HG02610 (cell line): ENCODE data around the gene NXPE3.

ENCODE experiments used
- ATAC-seq: cut with Tn5 transposase; IDR thresholded peaks from one replicate; pipeline ENCODE4 v1.9.1; 2021; ENCODE audit warnings: mild to moderate bottlenecking, moderate library complexity; ENCODE audit not compliant: unreplicated experiment

The NXPE3 gene

DNA sequence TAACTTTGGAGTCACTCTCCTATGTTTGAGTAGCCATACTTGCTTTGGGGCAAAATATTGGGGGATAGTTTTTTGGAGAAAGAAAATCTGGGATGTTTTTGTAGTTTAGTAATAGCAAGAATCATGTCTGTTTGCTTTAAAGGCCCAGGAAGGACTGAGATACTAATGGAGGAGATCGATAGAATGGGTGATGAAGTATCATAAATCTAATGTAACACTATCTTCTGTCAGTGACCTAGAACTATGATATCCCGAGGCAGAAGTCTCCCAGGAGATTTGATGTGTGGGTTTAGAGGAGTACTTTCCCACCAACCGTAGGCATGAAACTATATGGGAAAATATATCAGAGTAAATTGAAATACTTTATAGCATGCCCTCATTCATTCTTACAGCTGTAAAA lies 49.3 kb downstream of the NXPE3 start:
- ATAC-seq, result no peak

DNA sequence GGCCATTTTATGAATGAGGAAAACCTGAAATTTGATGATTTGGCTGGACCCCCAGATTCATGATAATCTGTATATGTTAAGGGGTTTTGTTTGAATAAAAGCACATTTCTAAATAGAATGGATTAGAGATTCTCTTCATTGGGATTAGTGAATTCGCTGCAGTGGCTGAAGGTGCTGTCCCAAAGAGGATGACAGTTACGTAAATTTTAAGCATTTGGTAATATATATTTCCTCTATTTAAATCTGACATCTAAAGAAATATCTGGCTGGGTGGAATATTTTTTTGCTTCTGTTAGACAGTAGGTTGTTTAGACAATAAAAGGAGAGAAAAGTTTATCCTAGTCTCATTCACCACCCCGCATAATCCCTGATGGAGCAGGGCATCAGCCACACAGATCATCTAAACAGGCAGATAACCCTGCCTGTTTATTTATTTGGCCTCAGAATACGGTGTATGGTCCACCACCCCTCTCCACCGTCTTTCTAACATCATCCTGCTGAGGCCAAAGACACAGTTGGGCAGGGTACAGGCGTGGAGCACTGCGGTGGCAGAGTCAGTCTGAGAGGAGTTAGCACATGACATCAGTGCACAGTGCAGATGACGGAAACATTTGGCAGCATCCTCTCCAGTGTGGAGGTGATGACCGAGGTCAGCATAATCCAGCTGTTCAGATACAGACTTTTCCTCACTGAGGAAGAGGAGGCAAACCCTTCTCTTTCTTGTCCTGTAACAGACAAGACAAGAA lies 49.9 kb downstream of the NXPE3 start:
- ATAC-seq, result peak; percentile 49

DNA sequence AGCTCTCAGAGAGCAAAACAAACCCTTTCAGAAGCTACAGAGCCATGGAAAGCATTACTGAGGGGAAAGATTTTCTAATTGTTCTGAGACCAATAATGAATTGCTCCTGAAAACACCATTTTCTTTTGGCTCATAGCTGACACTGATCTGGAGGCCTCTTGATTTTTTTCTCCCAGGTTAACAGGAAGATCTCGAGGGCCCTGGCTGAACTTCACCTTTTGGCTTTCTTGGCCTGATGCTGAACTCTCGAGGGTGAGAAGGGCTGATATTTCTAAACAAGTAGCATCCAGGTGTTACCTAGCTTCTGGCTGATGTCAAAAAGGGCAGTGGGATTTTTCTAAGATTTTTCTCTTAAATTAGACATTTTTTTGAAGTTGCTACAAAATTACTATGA lies 50.4 kb downstream of the NXPE3 start:
- ATAC-seq, result no peak

GRCh38 chr3:101829874-101830273 lies 50.9 kb downstream of the NXPE3 start:
- ATAC-seq, result peak; percentile 20

DNA sequence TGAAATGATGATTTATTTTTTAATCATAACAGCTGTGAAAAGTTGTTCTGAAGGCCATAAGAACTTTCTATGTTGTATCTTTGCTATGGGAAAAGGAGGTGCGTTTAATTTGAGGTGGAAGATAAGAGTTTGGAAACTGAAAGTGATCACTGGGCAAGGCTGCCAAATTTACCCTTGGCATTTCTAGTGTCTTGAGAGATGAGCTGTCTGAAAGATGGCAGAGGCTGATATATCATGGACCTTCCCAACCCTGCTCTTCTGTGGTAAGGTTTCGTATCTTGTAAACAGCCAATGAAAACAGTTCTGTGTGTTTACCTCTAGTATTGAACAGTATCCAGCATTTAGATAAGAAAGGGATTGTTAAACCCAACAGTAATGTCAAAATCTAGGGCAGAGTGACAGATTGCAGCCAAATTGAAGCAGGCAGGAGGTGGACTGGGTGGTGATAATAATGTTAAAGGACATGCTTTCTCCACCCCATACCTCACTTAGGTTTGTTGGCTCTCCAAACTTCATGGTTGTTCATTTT lies 54.5 kb downstream of the NXPE3 start:
- ATAC-seq, result no peak

GRCh38 chr3:101835676-101836075 lies 56.7 kb downstream of the NXPE3 start:
- ATAC-seq, result no peak

GRCh38 chr3:101836160-101836559 lies 57.1 kb downstream of the NXPE3 start:
- ATAC-seq, result no peak

DNA sequence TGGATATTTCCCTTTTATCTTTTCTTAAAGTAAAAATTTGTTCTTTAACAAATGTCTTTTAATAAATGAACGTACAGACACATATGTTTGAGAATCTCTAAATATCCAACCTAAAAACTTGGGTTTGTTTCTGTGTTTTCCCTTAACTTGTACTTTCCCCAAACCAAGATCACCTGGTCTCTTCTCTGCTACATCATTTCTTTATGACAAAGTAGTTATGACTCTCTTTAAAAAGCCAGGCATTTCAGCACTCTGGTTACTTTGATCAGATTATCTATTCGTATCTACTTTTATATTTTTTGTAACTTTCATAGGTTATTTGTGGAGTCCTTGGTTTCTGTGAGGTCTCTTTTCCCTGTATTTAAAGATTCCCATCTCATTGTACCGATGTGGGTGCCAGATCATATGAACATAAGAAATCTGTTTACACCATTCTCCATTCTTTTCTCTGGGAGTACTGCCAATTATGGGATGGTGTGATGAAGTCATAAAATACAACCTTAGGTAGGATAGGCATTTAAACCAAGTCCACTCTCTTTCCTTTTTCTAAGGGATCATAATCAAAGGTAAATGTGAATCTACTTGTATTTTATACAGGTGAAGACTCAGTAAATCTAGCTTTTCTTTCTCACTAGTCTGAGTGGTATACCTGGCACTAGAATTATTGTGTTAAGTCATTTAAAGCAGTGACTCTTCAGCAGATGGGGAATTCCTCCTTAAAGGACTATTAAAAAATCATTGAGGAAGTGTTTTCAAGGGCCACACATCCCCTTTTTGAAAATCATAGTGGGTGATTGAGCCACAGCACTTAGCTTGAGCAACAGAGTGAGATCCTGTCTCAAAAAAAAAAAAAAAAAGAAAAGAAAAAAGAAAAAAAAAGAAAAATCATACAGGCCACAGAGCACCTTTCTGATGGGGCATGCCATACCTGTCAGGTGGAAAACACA lies 57.9 kb downstream of the NXPE3 start:
- ATAC-seq, result no peak

- no peak for ATAC-seq
Observed at GRCh38 chr3:101838691-101839090, 59.7 kb downstream of the NXPE3 start.

DNA sequence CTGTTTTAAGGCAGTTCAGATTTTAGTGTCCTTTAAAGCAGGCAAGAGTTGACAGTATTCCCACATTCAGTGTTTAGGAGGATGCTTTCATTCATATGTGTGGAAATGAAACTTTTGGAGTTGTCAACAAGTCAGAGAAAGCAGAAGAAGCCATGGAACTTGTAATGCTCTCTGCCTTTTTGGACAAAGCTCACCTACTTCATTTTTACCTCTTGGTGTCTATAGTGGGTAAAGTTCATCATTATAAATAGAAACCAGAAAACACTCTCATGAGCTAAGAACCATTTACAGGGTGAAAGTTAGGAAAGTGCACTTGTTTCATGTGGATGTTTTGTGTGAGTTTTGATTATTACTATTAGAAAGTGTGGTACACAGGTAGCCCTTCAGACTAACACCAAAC lies 61.1 kb downstream of the NXPE3 start:
- ATAC-seq, result no peak

GRCh38 chr3:101842245-101842934 lies 63.4 kb downstream of the NXPE3 start:
- ATAC-seq, result no peak

- ATAC-seq, result no peak
Observed at GRCh38 chr3:101842935-101843330, 63.9 kb downstream of the NXPE3 start.

DNA sequence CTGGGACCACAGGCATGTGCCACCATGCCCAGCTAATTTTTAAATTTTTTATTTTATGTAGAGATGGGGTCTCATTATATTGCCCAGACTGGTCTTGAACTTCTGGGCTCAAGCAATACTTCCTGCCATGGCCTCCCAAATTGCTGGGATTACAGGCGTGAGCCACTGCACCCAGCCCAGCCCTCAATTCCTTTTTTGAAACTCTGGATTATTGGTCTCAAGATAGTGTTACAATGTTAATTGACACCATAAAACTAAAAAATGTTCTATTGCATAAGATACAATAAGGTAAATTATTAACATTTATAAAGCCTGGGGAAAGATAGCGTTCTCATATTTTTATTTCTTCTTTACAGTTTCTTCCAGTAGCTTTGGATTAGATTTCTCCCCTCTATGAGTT lies 66.4 kb downstream of the NXPE3 start:
- no peak for ATAC-seq

DNA sequence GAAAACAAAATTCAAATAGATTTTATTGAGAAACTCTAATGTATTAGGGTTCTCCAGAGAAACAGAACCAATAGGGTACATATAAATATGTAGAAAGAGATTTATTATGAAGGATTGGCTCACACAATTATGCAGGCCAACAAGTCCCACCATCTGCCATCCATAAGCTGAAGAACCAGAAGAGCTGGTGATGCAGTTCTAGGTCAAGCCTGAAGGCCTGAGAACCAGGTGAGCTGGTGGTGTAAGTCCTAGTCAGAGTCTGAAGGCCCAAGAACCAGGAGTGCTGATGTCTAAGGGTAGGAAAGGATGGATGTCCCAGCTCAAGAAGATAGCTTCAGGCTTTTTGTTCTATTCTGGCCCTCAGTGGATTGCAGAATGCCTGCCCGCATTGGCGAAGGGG lies 67.7 kb downstream of the NXPE3 start:
- ATAC-seq, result no peak

GRCh38 chr3:101847328-101847727 lies 68.3 kb downstream of the NXPE3 start:
- no peak for ATAC-seq

DNA sequence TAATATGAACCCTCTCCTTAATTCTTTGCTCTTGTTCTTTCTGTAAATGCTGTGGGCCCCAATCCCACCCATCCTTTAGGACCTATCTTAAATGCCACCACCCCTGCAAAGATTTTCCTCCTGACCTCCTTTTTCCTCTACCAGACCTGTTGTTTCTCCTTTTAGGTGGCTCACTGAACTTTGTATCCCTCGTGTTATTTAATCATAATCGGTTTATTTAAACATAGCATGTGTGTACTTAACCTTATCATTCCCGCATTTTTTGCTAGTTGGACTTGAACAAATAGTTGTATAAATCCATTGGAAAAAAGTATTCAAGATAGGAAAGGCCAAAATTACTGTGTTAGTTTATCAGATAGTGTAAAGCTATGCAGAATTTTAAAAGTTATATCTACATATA lies 69.3 kb downstream of the NXPE3 start:
- no peak for ATAC-seq

- ATAC-seq, result peak; percentile 78
Observed at GRCh38 chr3:101848754-101849713, 70.0 kb downstream of the NXPE3 start, which contains the start of gene NFKBIZ. NFKBIZ (plus strand) TSS chr3:101849514; CDS start chr3:101849629, 115 bp downstream.

GRCh38 chr3:101849714-101850245 lies 70.8 kb downstream of the NXPE3 start:
- ATAC-seq, result peak; percentile 13

GRCh38 chr3:101850246-101851051 lies 71.4 kb downstream of the NXPE3 start:
- ATAC-seq, result peak; percentile 41
